Natural killer cell (primary cell): ENCODE measurements around the gene RAVER2. TPM values are rescaled to one million over a fixed set of nuclear protein-coding genes. Genes with fewer than 3 reads are reported as not detected.

Experiments used
- ATAC-seq, 3 donors: fragments of 150-1000 bp in 2 of 3; fragments of 200-7000 bp in 1 of 3; cut with Tn5 transposase; 1 replicate in 1 of 3; 2 replicates in 2 of 3; pipeline ENCODE4 v1.10.0; 2021; ENCODE audit warnings: mild to moderate bottlenecking in 2 of 3, moderate library complexity in 2 of 3
- DNase-seq, 2 donors: peaks; one replicate each; pipeline versions ENCODE4 v3.0.0 to v3.0.0-alpha.2; 2013 to 2021; ENCODE audit warnings: mixed read lengths in 1 of 2
- H3K27ac ChIP-seq: one replicate; pipeline ENCODE4 v1.5.1; 2013; ENCODE audit warnings: mild to moderate bottlenecking, low read length
- H3K27me3 ChIP-seq: one replicate; pipeline ENCODE4 v1.6.1; 2013; ENCODE audit warnings: low read length; ENCODE audit not compliant: control insufficient read depth, insufficient read depth
- H3K36me3 ChIP-seq: one replicate; pipeline ENCODE4 v1.6.1; 2013; ENCODE audit warnings: low read length; ENCODE audit not compliant: control insufficient read depth, insufficient read depth
- H3K4me1 ChIP-seq: one replicate; pipeline ENCODE4 v1.6.1; 2013; ENCODE audit warnings: low read length; ENCODE audit not compliant: control insufficient read depth, insufficient read depth
- H3K4me3 ChIP-seq: one replicate; pipeline ENCODE4 v1.5.1; 2013; ENCODE audit warnings: low read length
- H3K9me3 ChIP-seq: one replicate; pipeline ENCODE4 v1.6.1; 2013; ENCODE audit warnings: low read length; ENCODE audit not compliant: control insufficient read depth, insufficient read depth
- H3K27ac Mint-ChIP-seq, 2 donors: one replicate each; pipeline ENCODE4 v1.8.0; 2022; ENCODE audit warnings: mild to moderate bottlenecking in 2 of 2, mixed read lengths in 2 of 2, moderate library complexity in 1 of 2
- H3K27me3 Mint-ChIP-seq, 2 donors: one replicate each; pipeline ENCODE4 v1.8.0; 2022; ENCODE audit warnings: low read depth in 2 of 2, mixed read lengths in 2 of 2
- H3K36me3 Mint-ChIP-seq: one replicate; pipeline ENCODE4 v1.8.0; 2022; ENCODE audit warnings: mixed read lengths
- H3K4me1 Mint-ChIP-seq, 2 donors: one replicate each; pipeline ENCODE4 v1.8.0; 2022; ENCODE audit warnings: mixed read lengths in 2 of 2
- H3K4me3 Mint-ChIP-seq: one replicate; pipeline ENCODE4 v1.8.0; 2022; ENCODE audit warnings: mild to moderate bottlenecking, moderate library complexity, mixed read lengths
- H3K9me3 Mint-ChIP-seq, 2 donors: one replicate each; pipeline ENCODE4 v1.8.0; 2022; ENCODE audit warnings: mixed read lengths in 2 of 2
- CTCF ChIP-seq: fragments of 200-600 bp; IDR thresholded peaks from one replicate; pipeline ENCODE4 v1.8.0; 2022; ENCODE audit warnings: antibody characterized with exemption
- WGBS: methylation state at CpG from one replicate; pipeline ENCODE4 v1.1.7; 2013; ENCODE audit warnings: missing lambda C conversion rate; ENCODE audit not compliant: insufficient coverage; 5-methylcytosine and 5-hydroxymethylcytosine counted together
- intact Hi-C: fragments of 100-400 bp; cut with micrococcal nuclease; formaldehyde crosslinking; loops from one replicate; pipeline ENCODE4 v1.14.2; 2022
- total RNA-seq, 4 donors: library from RNA; stranded (reverse); fragments of 120-200 nt in 1 of 4; gene quantifications; one replicate each; pipeline versions ENCODE4 v1.2.3 to v1.2.4, GENCODE V29; 2013 to 2022

The RAVER2 gene
- total RNA-seq, 3 donors from 2014 or later (not counting 1 experiment from before 2014, with no cell fraction given), result 0.82 to 1.4 (median 1.2) TPM

GRCh38 chr1:64745181-64745985 is 508 bp downstream of the RAVER2 start:
- Mint-ChIP-seq H3K9me3 (no peaks in the 10 kb centered on the region), H3K27ac (peak overlapping the region in 1 of 2 donors; percentile 61), H3K4me1 (peaks cover 20% of the 10 kb centered on the region in 2 donors), H3K36me3 (no peaks in the 10 kb centered on the region), H3K27me3 (peaks cover 0 to under 1% of the 10 kb centered on the region in 2 donors), H3K4me3 (peak overlapping the region; percentile 83)
- Histone ChIP-seq H3K36me3 (no peaks in the 10 kb centered on the region), H3K27ac (peak overlapping the region; percentile 16), H3K4me1 (peaks cover 14% of the 10 kb centered on the region), H3K27me3 (no peaks in the 10 kb centered on the region), H3K9me3 (no peaks in the 10 kb centered on the region), H3K4me3 (peak overlapping the region; percentile 43)
- ATAC-seq (peak in 2 of 3 donors; percentile 4 to 47), DNase-seq (peak in 1 of 2 donors; percentile 58)
- TF ChIP-seq CTCF, result no peak
- intact Hi-C loops, result loop anchor here (10.0 kb wide), 1 partner anchor 79 kb away; no protein-coding TSS in a partner anchor
- WGBS, result 1% methylated on average over 67 of the region's 67 CpGs

GRCh38 chr1:64745986-64746940 is 1.4 kb downstream of the RAVER2 start:
- DNase-seq (peak in 1 of 2 donors; percentile 9), ATAC-seq (no peak)
- TF ChIP-seq CTCF, result no peak
- Histone ChIP-seq H3K9me3 (no peaks in the 10 kb centered on the region), H3K36me3 (no peaks in the 10 kb centered on the region), H3K4me1 (peaks cover 14% of the 10 kb centered on the region), H3K27me3 (no peaks in the 10 kb centered on the region), H3K27ac (no peak overlapping the region), H3K4me3 (no peak overlapping the region)
- intact Hi-C loops, result loop anchor here (10.0 kb wide), 1 partner anchor 79 kb away; no protein-coding TSS in a partner anchor
- H3K9me3 Mint-ChIP-seq, result no peaks in the 10 kb centered on the region
- peak overlapping the region; percentile 83 for H3K4me3 Mint-ChIP-seq
- H3K27ac Mint-ChIP-seq, result peak overlapping the region in 1 of 2 donors; percentile 61
- no peaks in the 10 kb centered on the region for H3K27me3 Mint-ChIP-seq
- no peaks in the 10 kb centered on the region for H3K36me3 Mint-ChIP-seq
- WGBS, result 30% methylated on average over 6 of the region's 8 CpGs
- H3K4me1 Mint-ChIP-seq, result peaks cover 20% of the 10 kb centered on the region in 2 donors

GRCh38 chr1:64748222-64748621 is 3.3 kb downstream of the RAVER2 start:
- TF ChIP-seq CTCF, result no peak
- Mint-ChIP-seq H3K36me3 (no peaks in the 10 kb centered on the region), H3K4me1 (peaks cover 20% of the 10 kb centered on the region in 2 donors), H3K27me3 (peaks cover 0 to 8% of the 10 kb centered on the region in 2 donors), H3K27ac (no peak overlapping the region), H3K4me3 (no peak overlapping the region), H3K9me3 (no peaks in the 10 kb centered on the region)
- no peak overlapping the region for H3K4me3 ChIP-seq
- DNase-seq, result peak in 1 of 2 donors; percentile 8
- no peaks in the 10 kb centered on the region for H3K36me3 ChIP-seq
- H3K27ac ChIP-seq, result no peak overlapping the region
- 85% methylated on average over 3 of the region's 3 CpGs for WGBS
- H3K27me3 ChIP-seq, result no peaks in the 10 kb centered on the region
- intact Hi-C loops, result loop anchor here (10.0 kb wide), 1 partner anchor 77 kb away; no protein-coding TSS in a partner anchor
- ATAC-seq, result no peak
- peaks cover 14% of the 10 kb centered on the region for H3K4me1 ChIP-seq
- H3K9me3 ChIP-seq, result no peaks in the 10 kb centered on the region
